T-helper 2 cell treated with Interferon-gamma antibody and Interleukin-4, amounts not matched to agents 100 ng/mL and 5 ng/mL, for 36 hours (primary cell): ENCODE results near the gene SLC6A12. TPM values are rescaled to one million over a fixed set of nuclear protein-coding genes. Genes with fewer than 3 reads are reported as not detected.

ENCODE experiments used
- intact Hi-C: fragments of 100-400 bp; cut with micrococcal nuclease; formaldehyde crosslinking; loops from one replicate; pipeline ENCODE4 v1.15.1; 2023
- total RNA-seq: library from RNA; stranded (reverse); gene quantifications from 2 replicates; pipeline ENCODE4 v1.2.3, GENCODE V29; 2022

The SLC6A12 gene
- total RNA-seq, 1 donor from 2014 or later, result not detected

DNA sequence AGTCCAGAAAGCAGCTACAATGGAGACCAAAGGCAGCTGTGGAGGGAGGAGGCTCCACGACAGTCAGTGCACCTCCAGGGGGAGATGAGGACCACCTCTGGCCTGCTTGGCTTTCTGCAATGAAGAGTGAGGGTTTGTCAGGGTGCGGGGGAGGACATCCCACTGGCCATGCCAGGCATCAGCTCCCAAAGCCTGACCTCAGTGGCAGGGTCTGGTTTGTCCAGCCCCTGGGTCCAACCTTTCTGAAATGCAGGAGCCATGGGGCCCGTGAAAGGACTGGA lies 35.2 kb downstream of the SLC6A12 start:
- intact Hi-C loops, result no loop called here

DNA sequence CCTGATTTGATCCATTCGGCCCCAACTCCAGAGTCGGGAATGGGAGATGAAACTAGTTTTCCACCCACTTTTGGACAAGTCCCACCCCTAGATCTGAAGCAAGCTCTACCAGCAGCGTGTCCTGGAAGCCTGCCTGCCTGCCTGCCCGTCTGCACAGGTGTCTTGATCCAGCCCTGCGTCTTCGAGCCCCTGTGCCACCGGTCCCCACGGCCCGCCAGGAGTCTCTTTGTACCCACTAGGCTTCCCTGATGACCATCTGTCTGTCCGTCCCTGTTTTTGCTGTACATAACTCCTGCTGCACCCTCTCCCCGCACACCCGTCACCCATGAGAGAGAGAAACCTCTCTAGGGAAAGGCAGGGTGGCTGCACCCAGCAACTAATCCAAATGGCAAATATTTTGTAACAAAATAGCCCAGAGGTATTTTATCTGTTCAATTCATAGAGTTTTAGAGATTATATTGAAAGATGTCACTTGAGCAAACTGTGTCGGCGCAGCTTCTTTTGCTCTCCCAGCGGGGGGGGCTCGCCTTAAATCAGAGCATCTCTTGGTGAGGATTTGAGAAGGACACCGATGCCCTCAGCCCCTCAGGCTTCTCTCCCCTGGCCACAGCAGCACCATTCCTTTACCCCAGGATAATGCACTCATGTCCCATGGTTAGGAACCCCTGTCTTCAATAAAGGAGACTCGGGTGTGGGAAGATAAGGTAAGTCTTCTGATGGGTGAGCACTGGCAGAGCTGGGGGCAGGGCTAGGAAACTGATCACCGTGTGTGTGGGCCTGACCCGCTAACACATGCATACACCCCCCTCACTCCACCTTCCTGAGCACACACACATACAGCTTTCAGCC lies 35.8 kb downstream of the SLC6A12 start:
- intact Hi-C loops, result no loop called here

DNA sequence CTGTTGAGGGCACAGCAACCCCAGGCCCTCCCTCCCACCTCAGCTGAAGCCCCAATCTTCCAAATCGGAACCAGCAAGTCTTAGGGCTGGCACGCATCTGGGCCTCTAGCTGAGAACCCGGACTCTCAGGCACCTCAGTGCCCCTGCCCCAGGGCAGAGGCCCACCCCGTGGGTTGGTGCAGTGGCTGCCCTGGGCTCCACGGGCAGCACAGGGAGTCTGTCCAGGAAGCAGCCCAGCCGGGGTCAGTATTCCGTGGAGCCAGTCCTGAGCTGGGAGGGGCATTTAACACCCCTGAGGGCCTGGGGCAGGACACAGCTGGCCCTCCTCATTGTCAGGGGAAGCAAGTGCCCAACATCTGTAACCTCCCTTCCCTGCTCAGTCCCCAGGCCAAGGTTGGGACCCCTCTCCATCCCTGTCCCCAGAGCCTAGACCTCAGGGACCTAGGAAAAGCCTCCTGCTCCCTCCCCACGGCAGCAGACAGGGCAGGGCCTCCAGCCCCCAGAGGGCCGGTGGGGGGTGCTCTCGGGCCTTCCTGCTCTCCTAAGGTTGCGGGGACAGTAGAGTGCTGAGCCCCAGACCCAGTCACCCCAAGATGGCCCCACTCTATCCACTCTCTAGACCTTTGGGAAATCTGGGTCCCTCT lies 36.5 kb downstream of the SLC6A12 start:
- intact Hi-C loops, result no loop called here

DNA sequence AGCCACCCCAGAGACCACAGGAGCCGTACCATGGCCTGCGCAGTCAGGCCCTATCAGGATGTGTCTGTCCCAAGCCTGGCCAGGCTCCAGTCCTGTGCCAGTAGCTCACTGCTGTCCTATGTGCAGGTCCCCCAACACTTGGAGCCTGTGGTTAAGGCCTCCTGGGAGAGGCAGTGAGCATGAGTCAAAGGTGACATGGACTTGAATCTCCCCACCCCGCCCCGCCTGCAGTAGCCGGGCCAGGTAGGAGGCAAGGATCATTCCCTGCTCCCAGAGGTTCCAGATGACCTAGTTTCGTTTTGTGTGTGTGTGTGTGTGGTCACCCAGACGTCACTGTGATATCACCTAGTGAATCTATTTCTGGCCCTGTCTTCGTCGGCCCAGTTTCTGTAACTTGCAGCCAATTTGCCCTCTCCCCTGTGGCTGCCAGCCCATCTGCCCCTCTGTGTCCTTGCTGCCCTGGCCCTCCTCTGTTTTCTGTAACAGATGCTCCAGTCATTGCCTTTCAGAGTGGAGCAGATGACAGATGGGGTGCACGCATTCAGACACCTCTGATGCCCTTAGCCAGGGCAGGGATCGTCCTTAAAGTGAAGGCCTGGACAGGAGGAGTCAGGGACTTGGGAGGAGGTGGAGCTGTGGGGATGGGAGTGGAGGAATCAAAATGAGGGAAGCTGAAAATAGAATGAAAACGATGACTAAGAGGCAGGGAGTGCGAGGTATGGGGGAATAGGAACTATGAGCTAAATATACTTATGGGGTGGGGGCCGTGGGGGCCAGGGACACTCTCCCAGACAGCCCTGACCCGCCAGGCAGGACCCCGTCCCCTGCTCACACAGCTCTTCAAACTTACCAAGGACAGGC lies 37.4 kb downstream of the SLC6A12 start:
- intact Hi-C loops, result no loop called here

DNA sequence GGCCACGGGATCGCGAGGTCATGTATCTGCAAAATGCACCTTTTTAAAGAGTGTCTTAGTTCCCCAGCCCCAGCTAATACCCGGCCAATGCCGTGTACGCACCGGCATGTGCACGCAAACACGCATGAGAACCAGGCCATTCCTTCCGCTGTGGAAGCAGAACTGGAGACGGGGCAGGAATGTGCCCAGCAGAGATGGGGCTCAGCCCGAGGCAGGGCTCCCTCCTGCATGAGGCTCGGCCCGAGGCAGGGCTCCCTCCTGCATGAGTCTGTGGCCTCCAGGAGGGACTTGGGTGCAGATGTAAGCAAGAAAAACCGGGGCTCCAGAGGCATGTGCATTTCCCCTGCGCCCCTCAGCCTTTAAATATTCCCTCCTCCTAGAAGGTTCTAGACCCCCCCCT lies 38.2 kb downstream of the SLC6A12 start:
- intact Hi-C loops, result no loop called here

DNA sequence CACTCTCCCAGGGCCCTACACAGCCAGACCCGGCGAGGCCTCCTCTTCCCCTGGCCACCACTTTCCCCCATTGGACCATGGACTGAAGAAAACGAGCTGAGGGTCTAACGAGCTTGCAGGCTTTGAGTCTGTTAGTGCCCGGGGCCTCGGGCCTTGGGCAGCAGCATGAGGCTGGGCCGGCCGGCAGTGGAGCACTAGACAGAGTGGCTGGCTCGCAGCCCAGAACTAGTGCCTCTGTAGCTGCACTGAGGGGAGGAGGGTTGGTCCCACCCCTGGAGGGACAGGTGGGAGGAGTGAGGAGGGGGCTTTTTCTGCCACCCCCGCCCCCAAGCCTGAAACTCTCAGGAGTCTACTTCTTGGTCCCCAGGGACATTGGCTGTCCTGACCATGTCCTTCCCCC lies 38.7 kb downstream of the SLC6A12 start:
- intact Hi-C loops, result no loop called here

DNA sequence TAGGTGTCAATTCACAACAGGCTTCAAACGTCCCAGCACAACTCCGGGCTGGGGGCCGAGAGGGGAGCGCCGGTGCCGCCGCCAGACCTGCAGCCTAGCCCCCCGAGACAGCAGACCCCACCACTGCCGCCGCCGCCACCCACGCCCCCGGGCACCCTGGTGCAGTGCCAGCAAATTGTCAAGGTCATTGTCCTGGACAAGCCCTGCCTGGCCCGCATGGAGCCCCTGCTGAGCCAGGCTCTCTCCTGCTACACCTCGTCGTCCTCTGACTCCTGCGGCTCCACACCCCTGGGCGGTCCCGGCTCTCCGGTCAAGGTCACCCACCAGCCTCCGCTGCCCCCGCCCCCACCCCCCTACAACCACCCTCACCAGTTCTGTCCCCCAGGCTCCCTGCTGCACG lies 39.4 kb downstream of the SLC6A12 start:
- intact Hi-C loops, result no loop called here

DNA sequence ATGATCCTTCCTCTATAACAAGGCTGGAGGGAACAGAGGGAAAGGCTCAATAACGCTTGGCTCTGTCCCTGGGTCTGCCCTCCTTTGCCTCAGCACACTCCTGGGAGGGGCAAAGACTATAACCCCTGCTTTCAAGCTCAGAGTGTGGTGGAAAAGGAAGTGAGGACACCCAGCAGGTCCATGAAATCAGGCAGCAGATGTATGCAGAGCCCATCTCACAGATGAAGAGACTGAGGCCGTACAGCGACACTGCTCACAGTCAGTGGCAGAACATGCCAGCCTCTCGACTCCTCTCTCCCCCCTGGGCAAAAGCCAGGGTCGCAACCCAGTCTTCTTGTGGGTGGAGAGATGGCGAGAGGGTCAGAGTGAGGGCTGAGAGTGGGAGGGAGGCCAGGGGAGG lies 39.8 kb downstream of the SLC6A12 start:
- intact Hi-C loops, result no loop called here

DNA sequence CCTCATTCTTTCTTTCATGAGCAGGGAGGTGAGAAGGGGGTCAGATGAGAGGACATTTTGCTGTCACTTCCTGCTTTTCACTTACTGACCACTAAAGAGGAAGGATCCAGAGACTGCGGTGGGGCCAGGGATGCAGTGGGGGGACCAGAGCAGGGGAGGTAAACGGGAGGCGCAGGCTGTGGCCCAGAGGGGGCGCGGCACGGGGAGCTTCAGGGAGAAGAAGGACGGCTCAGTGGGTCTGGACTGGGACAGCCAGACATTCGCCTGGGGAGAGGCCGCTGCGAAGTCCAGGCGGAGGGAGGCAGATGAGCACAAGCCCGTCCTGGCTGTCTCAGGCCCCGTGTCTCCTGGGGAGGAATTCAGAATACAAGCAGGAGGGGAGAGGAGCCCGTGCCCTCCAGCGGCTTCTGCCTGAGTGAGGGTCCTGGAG lies 41.2 kb downstream of the SLC6A12 start:
- intact Hi-C loops, result no loop called here

DNA sequence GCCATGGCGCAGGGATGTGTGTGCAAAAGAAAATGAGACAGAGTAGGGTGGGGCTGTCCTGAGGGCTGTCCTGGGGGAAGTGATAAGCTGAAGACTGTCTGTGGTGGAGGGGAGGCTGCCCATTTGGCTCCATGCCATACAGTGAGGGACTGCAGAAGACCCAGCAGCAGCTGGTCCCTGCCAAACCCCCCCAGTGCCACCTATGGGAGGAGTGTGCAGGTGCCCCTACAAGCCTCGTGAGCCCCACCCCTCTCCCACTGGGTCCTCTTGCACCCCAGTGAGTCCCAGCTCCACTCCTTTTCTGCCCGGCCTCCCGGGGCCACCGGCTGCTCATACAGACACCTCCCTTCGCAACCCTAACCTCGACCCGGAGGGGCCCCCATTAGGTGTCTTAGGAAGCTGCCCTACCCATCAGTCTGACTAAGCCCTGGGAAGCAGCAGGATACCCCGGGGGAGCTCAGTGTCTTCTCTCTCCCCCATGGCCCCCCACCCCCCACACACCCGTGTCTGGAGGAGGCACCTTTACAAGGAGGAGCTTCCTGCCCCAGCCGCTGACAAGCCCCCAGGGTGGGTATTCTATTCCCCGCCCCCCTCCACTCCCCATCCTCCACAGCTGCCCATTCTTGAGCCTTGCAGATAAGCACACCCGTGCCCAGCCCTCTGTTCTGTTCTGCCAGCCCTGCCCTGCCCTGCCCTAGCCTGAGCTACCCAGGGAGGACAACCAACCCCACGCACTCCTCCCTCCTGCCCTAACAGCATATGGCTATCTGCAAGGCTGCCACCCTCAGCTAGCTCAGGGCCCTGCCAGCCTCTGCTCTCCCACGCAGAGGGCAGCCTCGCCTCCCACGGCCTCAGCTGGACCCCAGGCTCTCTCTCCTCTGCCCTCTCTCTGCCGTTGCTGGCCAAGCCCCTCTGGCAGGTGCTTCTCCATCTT lies 41.9 kb downstream of the SLC6A12 start:
- intact Hi-C loops, result no loop called here

DNA sequence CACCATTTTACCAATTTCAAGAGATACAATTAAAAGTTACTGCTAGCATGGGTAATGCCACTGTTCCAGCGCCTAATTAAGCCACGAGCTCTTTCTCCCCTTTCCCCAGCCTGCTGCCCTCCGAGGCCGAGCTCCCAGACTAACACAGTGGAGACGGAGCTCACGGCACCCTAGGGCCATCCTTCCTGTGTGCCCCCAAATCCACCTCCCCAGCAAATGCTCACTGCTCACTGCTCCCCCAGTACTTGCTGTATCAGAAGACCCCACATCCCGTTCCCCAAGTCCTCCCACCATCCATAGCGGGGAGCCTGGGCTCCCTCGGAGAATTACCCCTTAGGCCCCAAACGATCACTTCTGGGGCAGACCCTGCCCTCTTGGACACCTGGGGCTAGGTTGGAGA lies 42.7 kb downstream of the SLC6A12 start:
- intact Hi-C loops, result no loop called here

DNA sequence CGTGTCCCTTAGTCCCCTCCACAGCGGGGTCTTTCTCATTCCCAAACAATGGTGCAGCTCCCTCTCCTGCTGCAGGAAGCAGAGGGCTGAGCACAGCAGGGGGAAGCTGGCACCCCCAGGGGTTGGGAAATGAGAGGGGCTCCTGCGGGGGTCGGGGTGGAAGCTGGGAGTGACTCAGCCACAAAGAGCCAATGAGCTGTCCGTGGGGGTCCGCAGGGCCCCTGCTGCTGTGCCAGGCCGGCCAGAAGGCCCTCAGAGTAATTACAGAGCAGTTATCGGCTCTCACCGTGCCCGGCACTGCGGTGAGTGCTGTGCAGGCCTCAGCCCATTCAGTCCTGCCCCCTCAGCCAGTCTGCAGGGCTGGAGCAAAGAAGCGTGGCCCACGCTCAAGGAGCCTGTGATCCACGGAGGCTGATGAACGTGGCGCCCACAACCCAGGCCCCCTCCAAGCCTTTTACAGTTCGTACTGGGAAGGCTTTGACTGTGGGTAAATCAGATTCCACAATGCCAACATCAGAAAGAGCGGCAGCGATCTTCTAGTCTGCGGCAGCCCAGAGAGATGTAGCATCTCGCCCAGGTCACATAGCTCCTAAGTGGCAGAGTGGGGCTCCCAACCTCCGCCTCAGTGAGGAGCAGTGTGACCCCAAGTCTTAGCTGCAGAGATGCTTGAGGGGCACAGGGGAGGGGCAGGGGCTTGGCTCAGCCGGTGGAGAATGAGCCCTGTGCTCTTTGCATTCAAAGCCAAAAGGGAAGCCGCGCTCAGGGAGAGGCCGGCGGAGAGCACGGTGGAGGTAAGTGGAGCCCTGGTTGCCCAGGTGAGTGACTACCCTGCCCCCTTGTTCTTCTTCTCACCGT lies 43.4 kb downstream of the SLC6A12 start:
- intact Hi-C loops, result no loop called here

DNA sequence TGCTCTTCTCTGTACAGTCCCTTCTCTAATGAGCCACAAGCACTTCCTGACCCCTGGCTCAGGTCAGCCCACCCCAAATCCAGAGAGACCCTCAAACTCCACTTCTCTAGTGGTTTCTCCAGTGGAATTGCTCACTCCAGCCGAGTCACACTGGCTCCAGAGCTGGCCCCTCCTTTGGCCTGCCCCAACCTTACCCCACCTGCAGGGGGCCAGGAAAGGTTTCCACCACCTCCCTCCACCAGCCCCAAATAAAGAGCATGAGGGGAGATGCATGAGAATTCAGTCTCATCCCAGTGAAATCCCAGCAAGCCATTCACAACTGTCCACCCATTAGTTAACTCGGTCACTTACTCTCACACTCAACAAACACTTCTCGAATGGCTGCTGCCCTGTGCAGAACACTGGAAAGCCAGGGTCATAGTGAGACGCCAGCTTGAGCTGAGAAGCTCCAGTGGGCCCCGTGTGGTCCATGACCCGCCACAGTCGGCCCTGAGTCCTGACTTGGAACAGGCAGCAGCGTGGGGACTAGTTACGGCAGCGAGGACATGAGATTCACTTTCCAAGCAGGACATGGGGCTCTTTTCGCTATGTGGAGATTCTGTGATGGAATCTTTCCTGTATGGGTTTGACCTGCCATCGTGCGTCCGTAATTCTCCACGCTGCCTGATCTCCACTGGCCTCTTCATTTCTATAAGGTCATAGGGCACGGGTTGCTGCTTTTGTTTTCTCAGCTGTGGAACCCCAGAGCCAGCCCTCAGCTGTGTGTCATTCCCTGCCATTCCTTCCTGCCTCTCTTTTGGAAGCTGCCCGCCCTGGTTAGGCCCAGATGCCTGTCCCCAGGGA lies 44.2 kb downstream of the SLC6A12 start:
- intact Hi-C loops, result no loop called here

DNA sequence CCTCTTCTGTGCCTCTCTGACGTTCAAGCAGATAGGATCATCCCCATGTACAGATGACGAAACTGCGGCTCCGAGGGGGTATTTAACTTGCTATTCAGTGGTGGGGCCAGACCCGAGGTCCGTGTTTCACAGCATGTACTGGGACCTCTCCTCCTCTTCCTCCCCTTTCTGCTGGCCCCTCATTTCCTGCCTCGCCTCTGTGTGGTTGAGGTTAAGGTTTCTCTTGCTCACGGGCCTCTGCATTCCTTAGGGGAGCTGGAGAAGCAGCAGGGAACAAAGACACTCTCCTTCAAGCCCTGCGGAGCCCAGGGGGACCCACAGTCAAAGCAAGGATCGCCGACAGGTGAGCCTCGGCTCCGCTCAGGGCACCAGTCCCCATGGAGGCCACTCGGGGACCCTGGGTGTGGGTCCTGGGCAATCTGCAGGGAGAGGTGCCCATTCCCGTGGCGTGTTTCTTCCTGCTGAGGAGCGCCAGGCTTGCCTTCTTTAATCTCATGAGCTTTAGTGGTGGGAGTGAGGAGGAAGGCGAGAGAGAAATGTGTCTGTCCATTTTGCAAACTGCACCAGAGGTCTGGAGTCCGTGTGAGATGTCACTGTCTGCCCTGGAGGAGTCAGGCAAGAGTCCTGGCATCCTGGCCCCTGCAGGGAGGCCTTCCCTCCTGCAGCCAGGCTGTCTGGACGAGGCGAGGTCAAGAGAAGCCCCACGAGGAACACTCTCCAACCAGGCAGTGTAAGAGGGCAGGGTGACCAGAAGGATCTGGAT lies 45.0 kb downstream of the SLC6A12 start:
- intact Hi-C loops, result no loop called here

DNA sequence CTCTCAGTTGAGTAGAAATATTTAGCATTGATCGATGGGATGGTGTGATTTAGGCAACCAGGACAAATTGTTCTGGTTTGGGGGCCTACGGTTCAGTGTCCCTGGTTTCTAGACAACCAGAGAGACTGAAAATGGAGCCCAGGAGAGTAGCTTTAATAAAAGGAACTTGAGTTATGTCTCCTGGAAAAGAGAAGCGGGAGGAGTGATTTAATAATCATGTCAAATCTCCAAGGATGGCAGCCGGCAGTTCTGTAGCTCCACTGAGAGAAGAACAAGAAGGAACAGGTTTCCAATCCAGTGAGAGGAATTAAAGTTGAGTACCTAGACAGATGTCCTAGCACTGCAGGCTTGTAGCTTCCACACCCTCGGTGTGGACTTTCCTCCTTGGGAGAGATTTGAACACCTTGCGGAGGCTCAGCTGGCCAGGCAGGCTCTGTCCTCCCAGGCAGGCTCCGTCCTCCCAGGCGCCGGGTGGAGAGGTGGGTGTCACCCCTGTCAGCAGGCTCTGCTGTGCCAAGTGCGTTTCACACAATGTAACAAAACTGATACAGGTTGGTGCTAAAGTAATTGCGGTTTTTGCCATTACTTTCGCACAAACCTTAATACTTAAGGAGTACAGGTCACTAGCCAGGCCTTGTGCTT lies 45.9 kb downstream of the SLC6A12 start:
- intact Hi-C loops, result no loop called here

DNA sequence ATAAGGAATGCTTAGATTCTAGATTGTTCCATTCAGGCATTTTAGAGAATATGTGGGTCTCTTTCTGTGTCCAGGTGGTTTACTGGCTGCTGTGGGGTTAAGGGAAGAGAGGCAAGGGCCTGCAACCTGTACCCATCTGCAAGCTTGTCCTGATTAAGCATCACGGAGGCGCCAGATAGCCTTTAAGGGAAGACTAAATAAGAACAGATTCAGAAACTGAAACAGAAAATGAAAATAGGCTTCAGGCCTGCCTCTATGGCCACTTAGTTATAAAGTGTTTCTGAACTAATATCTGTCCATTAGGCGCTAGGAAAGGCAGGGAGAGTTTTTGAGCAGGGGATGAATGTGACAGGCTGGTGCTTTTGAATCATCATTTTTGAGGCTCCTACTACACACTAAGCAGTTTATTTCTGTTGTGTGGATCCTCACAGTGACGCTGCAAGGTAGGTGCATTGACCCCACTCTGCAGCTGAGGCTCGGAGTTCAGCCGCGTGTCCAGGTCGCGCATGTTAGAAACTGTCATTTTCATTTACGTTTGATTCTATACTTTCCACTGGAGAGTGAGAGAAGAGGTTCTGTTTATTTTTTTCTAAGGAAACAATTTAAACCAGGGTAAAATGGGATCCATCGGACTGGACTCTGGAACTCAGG lies 47.4 kb downstream of the SLC6A12 start:
- intact Hi-C loops, result no loop called here

DNA sequence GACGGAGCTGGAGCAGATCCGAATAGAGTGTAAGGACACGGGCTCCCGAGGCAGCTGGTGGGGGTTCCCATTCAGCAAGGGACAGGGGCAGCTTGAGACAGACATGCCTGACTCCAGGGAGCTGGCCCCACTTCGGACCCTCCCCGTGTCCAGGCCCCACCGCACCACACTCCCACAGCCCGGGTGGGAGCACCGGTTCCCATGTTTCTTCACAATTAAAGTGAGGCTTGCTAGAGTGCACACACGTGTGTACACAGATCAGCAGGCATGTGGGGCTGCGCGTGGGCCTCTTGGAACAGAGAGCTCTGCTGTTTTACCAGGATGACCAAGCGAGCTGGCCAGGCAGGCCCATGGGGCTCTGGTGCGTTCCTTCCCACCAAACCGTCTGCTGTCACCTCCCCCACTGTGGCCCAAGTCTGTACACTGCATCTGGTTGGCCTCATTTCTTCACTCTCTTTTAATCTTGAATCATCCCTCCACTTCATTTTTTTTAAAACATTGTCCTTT lies 48.0 kb downstream of the SLC6A12 start:
- intact Hi-C loops, result no loop called here
